ENCODE data around the gene FGD4. TPM values are rescaled to one million over a fixed set of nuclear protein-coding genes. Genes with fewer than 3 reads are reported as not detected.
A peak's percentile ranks its signal among the peaks of the same experiment; 100 is the strongest.

The FGD4 gene
- 10 to 100 TPM; 24.3 to 49.3 TPM for total RNA-seq

DNA sequence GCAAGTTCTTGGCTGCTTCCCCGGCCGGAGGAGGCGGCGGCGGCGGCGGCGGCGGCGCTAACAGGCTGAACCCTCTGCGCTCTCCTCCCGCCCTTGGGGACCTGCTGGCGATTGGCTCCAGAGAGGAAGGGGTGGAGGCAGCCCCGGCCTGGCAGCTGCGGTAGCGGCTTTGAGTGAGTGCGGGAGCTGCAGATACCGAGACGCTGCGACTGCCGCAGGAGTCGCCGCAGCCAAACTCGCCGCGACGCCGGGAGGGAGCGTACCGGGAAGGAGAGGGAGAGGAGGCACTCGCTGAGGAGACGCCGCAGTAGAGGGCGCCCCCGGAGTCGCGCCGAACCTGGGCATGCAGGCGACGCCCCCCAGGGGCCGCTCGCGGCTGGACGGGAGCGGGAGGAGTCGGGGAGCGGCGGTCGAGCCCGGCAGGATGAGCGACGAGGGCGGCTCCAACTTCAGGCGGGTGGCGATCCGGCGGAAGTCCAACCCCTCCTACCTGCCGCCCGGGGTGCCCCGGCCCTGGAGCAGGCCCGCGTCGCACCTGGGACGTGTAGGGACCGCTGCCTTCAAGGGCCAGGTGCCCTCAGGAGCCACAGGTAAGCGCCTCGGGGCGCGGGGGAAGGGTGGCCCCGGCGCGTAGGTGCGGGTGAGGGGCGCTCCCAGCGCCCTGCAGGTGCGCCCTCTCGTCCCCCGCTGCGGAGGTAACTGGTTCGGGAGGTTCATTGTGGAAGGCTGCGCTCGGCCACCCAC is at the start of gene FGD4:
TSS of gene FGD4 (plus strand) at position 189 of the 744 bp plus-strand sequence.
- H3K27me3 ChIP-seq (replicated peaks; ENCODE audit: insufficient read depth), result no peaks in the 10 kb centered on the region
- intact Hi-C loops (cut with DNase I), result no loop called here
- peak; percentile 91 for DNase-seq (ENCODE audit: low spot score)
- H3K4me3 ChIP-seq, result peak within 1 kb of the TSS; percentile 62 to 76
- no peaks in the 10 kb centered on the region for H3K9me3 ChIP-seq
- H3K27ac ChIP-seq, result peak within 1 kb of the TSS; percentile 91 to 92
- TF ChIP-seq, protein P1, sequence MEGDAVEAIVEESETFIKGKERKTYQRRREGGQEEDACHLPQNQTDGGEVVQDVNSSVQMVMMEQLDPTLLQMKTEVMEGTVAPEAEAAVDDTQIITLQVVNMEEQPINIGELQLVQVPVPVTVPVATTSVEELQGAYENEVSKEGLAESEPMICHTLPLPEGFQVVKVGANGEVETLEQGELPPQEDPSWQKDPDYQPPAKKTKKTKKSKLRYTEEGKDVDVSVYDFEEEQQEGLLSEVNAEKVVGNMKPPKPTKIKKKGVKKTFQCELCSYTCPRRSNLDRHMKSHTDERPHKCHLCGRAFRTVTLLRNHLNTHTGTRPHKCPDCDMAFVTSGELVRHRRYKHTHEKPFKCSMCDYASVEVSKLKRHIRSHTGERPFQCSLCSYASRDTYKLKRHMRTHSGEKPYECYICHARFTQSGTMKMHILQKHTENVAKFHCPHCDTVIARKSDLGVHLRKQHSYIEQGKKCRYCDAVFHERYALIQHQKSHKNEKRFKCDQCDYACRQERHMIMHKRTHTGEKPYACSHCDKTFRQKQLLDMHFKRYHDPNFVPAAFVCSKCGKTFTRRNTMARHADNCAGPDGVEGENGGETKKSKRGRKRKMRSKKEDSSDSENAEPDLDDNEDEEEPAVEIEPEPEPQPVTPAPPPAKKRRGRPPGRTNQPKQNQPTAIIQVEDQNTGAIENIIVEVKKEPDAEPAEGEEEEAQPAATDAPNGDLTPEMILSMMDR (IDR thresholded peaks at IDR 0.05), result peak in 3 of 4 experiments; percentile 11 to 41 (median 37)
- TF ChIP-seq POLR2A (IDR thresholded peaks at IDR 0.05) (peak; percentile 90), POLR2AphosphoS5 (IDR thresholded peaks at IDR 0.05) (peak; percentile 82)
- under 1% methylated on average over 59 of the region's 82 CpGs for WGBS
- H3K4me1 ChIP-seq (replicated peaks), result no peaks in the 10 kb centered on the region
- H3K36me3 ChIP-seq, result no peaks in the 10 kb centered on the region

DNA sequence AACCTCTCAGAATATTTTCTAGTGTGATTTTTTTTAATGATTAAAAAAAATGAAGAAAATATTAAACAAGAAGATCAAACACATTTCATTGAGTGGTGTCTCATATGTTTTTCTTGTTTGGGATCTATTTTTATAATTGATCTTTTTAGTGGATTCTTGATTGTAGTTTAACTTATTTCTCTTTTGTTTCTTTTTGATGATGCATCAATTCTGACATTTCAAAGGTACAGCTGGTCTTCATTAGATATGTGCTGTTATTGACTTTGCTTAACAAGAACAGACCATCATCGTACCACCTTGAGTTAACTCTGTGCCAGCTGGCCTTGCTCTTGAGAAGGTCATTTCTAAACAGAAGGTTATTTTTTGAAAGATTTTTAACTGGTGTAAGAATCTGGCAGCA is 45.8 kb upstream of the FGD4 start:
- WGBS, result 38% methylated on average over 1 of the region's 1 CpG
- no peak overlapping the region for H3K27ac ChIP-seq
- no peak for TF ChIP-seq POLR2A (IDR thresholded peaks at IDR 0.05)
- no peak for TF ChIP-seq POLR2AphosphoS5 (IDR thresholded peaks at IDR 0.05)
- TF ChIP-seq, protein P1 (IDR thresholded peaks at IDR 0.05), result no peak
- no peaks in the 10 kb centered on the region for H3K9me3 ChIP-seq
- DNase-seq (ENCODE audit: low spot score), result no peak
- H3K4me1 ChIP-seq (replicated peaks), result no peaks in the 10 kb centered on the region
- H3K4me3 ChIP-seq, result no peak overlapping the region
- no peaks in the 10 kb centered on the region for H3K36me3 ChIP-seq
- no peaks in the 10 kb centered on the region for H3K27me3 ChIP-seq (replicated peaks; ENCODE audit: insufficient read depth)
- intact Hi-C loops (cut with DNase I), result no loop called here

DNA sequence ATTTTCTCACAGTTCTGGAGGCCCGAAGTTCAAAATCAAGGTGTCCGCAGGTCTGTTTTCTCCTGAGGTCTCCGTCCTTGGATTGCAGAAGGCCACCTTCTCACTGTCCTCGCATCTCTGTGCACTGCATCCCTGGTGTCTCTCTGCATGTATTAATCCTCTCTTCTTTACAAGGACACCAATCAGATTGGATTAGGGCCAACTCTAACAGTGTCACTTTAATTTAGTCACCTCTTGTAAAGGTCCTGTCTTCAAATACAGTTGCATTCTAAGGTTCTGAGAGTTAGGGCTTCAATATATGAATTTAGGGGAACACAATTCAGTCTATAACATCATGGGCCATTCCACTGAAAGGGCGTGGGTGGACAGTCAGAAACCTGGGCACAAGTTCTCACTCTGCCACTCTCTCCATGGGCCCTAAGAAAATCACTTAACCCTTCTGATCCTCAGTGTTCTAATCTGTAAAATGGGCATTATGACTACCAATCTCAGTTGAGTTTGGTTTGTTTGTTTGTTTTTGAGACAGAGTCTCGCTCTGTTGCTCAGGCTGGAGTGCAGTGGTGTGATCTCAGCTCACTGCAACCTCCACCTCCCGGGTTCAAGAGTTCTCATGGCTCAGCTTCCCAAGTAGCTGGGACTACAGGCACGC is 41.6 kb upstream of the FGD4 start:
- intact Hi-C loops (cut with DNase I), result no loop called here
- no peaks in the 10 kb centered on the region for H3K4me1 ChIP-seq (replicated peaks)
- H3K4me3 ChIP-seq, result no peak overlapping the region
- H3K9me3 ChIP-seq, result no peaks in the 10 kb centered on the region
- no peak overlapping the region for H3K27ac ChIP-seq
- no peak for DNase-seq (ENCODE audit: low spot score)
- H3K27me3 ChIP-seq (replicated peaks; ENCODE audit: insufficient read depth), result no peaks in the 10 kb centered on the region
- TF ChIP-seq POLR2AphosphoS5 (IDR thresholded peaks at IDR 0.05) (no peak), POLR2A (IDR thresholded peaks at IDR 0.05) (no peak)
- TF ChIP-seq, protein P1 (IDR thresholded peaks at IDR 0.05), result no peak
- H3K36me3 ChIP-seq, result no peaks in the 10 kb centered on the region
- 90% methylated on average over 8 of the region's 8 CpGs for WGBS

DNA sequence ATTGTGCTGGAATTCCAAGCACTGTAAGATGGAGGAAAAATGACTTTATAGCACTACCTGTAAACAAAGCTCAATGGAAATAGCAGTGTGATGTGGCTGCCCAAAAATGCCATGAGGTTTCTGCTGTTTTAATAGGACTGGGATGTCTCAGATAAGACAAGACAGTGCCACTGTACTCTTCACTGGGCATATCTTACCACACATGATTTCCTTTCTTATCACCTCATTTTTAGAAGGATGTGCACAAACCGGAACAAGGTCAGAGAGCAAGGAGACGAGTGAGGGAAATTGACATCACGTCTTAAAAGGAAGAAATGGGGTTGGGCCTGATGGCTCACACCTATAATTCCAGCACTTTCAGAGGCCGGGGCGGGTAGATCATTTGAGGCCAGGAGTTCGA is 38.4 kb upstream of the FGD4 start:
- 86% methylated on average over 6 of the region's 6 CpGs for WGBS
- TF ChIP-seq, protein P1 (IDR thresholded peaks at IDR 0.05), result no peak
- TF ChIP-seq POLR2A (IDR thresholded peaks at IDR 0.05) (no peak), POLR2AphosphoS5 (IDR thresholded peaks at IDR 0.05) (no peak)

More for the DNA sequence above, 38.4 kb upstream of the FGD4 start:
- no peaks in the 10 kb centered on the region for H3K27me3 ChIP-seq (replicated peaks; ENCODE audit: insufficient read depth)
- no peaks in the 10 kb centered on the region for H3K9me3 ChIP-seq
- H3K4me3 ChIP-seq, result no peak overlapping the region
- no peaks in the 10 kb centered on the region for H3K4me1 ChIP-seq (replicated peaks)
- H3K36me3 ChIP-seq, result no peaks in the 10 kb centered on the region
- no peak overlapping the region for H3K27ac ChIP-seq
- intact Hi-C loops (cut with DNase I), result loop anchor here (10.0 kb wide), 1 partner anchor 314 kb away; the partner anchor contains the start of gene DNM1L
- no peak for DNase-seq (ENCODE audit: low spot score)

Measured in prostate gland (tissue), 2 donors.